Vagina (tissue), 2 donors: ENCODE results near the gene ACTL8.

Experiments used
- POLR2A ChIP-seq, 2 donors: fragments of 450-650 bp; IDR thresholded peaks; one replicate each; pipeline ENCODE4 v1.6.1; 2017; ENCODE audit warnings: antibody characterized with exemption in 2 of 2, mild to moderate bottlenecking in 2 of 2, moderate library complexity in 2 of 2
- POLR2AphosphoS5 ChIP-seq, 2 donors: sonication (generic); formaldehyde crosslinking; IDR thresholded peaks; one replicate each; pipeline ENCODE4 v1.9.0; 2017; ENCODE audit warnings: antibody characterized with exemption in 2 of 2, mild to moderate bottlenecking in 2 of 2, low read depth in 1 of 2; ENCODE audit not compliant: insufficient read depth in 1 of 2
- TF ChIP-seq, protein P1 (sequence below), 3 experiments: fragments of 450-650 bp in 2 of 3; fragments of 200-600 bp in 1 of 3; sonication (generic) in 1 of 3; IDR thresholded peaks; one replicate each; pipeline ENCODE4 v1.5.1; 2017 to 2019; ENCODE audit warnings: antibody characterized with exemption in 3 of 3, mild to moderate bottlenecking in 2 of 3, moderate library complexity in 2 of 3

DNA sequence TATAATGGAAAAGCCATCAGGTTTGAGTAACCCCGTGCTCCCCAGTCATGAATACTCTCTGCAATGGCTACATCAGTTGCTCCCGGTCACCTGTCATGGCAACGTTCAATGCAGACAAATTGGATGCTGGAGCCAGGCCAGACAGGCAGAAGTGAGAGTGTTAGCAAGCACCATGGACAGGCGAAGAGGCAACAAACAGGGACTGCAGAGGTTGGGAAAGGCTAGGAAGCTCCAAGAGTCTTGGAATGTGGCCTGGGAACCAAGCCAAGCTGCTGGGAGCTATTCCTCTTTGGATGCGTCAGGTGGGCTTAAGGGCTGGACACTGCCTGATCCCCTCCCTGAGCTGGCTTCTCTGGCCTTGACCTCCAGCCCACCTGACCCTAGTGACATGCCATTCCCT lies 102.9 kb downstream of the ACTL8 start:
- TF ChIP-seq, protein P1, sequence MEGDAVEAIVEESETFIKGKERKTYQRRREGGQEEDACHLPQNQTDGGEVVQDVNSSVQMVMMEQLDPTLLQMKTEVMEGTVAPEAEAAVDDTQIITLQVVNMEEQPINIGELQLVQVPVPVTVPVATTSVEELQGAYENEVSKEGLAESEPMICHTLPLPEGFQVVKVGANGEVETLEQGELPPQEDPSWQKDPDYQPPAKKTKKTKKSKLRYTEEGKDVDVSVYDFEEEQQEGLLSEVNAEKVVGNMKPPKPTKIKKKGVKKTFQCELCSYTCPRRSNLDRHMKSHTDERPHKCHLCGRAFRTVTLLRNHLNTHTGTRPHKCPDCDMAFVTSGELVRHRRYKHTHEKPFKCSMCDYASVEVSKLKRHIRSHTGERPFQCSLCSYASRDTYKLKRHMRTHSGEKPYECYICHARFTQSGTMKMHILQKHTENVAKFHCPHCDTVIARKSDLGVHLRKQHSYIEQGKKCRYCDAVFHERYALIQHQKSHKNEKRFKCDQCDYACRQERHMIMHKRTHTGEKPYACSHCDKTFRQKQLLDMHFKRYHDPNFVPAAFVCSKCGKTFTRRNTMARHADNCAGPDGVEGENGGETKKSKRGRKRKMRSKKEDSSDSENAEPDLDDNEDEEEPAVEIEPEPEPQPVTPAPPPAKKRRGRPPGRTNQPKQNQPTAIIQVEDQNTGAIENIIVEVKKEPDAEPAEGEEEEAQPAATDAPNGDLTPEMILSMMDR (IDR thresholded peaks at IDR 0.05): no peak
- TF ChIP-seq POLR2AphosphoS5 (IDR thresholded peaks at IDR 0.05; ENCODE audit: insufficient read depth in 1 of 2, low read depth in 1 of 2) (no peak), POLR2A (IDR thresholded peaks at IDR 0.05) (no peak)
